Endothelial cell of umbilical vein (primary cell): ENCODE results near the gene HDAC4. TPM values are rescaled to one million over a fixed set of nuclear protein-coding genes. Genes with fewer than 3 reads are reported as not detected.

Experiments used
- BruUV-seq: library from RNA; stranded (reverse); fragments of 400-500 nt; replicated peaks from 2 replicates; lab custom pipeline; 2021; lab: Mats Ljungman, UMichigan
- CTCF ChIA-PET: fragments of 300-600, 350-600 bp; sonication (Branson Sonifier 250); formaldehyde crosslinking; loops from one replicate; lab custom pipeline; 2021; ENCODE audit warnings: antibody characterized with exemption, inconsistent platforms; lab: Charles Lee
- POLR2A ChIA-PET: fragments of 300-600, 350-600 bp; sonication (Branson Sonifier 250); formaldehyde crosslinking; loops from one replicate; lab custom pipeline; 2021; ENCODE audit warnings: antibody characterized with exemption, inconsistent platforms; lab: Charles Lee
- DNase-seq: peaks from one replicate; pipeline ENCODE4 v3.0.0-alpha.2; 2011; ENCODE audit warnings: low read depth, low spot score
- FAIRE-seq: peaks from 2 replicates; lab custom pipeline; 2011; peaks lifted over from hg19 to GRCh38; lab: Jason Lieb, UNC
- H2AFZ ChIP-seq: 2 replicates; pipeline ENCODE4 v1.6.0; 2012; ENCODE audit warnings: low read depth, low read length, control low read depth, inconsistent platforms
- H3K27ac ChIP-seq: 2 replicates; pipeline ENCODE4 v1.5.1; 2011; ENCODE audit warnings: low read depth, mild to moderate bottlenecking, control low read depth, low read length, moderate library complexity; ENCODE audit not compliant: insufficient read depth
- H3K27me3 ChIP-seq, 2 experiments: 2 replicates each; pipeline versions ENCODE4 v1.6.0 to v1.6.1; 2011; ENCODE audit warnings: low read length in 2 of 2, mixed read lengths in 1 of 2; ENCODE audit not compliant: control insufficient read depth in 2 of 2, insufficient read depth in 2 of 2
- H3K36me3 ChIP-seq, 2 experiments: 2 replicates in 1 of 2; 3 replicates in 1 of 2; pipeline ENCODE4 v1.5.1; 2011; ENCODE audit warnings: low read length in 2 of 2, mild to moderate bottlenecking in 1 of 2, moderate library complexity in 1 of 2; ENCODE audit not compliant: control insufficient read depth in 2 of 2, insufficient read depth in 2 of 2; ENCODE audit errors: extremely low read depth in 1 of 2
- H3K4me1 ChIP-seq: 3 replicates; pipeline ENCODE4 v1.5.1; 2011; ENCODE audit warnings: mild to moderate bottlenecking, low read length; ENCODE audit not compliant: control insufficient read depth, insufficient read depth; ENCODE audit errors: extremely low read depth
- H3K4me2 ChIP-seq: 2 replicates; pipeline ENCODE4 v1.6.1; 2011; ENCODE audit warnings: low read length, control low read depth, mixed read lengths; ENCODE audit not compliant: insufficient read depth
- H3K4me3 ChIP-seq, 3 experiments: fragments of 200-600 bp in 1 of 3; sonication (generic), shearing (Covaris generic) in 1 of 3; replicated peaks in 1 of 3; 2 replicates each; pipeline ENCODE4 v1.5.1; 2011 to 2016; ENCODE audit warnings: control low read depth in 3 of 3, low read length in 3 of 3, mild to moderate bottlenecking in 2 of 3, inconsistent platforms in 1 of 3, low read depth in 1 of 3, moderate library complexity in 1 of 3; ENCODE audit not compliant: insufficient read depth in 1 of 3
- H3K79me2 ChIP-seq: 2 replicates; pipeline ENCODE4 v1.6.0; 2012; ENCODE audit warnings: low read length, inconsistent platforms; ENCODE audit not compliant: control insufficient read depth, insufficient read depth
- H3K9ac ChIP-seq: replicated peaks from 2 replicates; pipeline ENCODE3; 2011; ENCODE audit warnings: low read length, control low read depth; ENCODE audit not compliant: insufficient read depth; ENCODE audit errors: extremely low read depth
- H3K9me1 ChIP-seq: replicated peaks from 3 replicates; pipeline ENCODE4 v1.6.0; 2011; ENCODE audit warnings: mild to moderate bottlenecking, low read length; ENCODE audit not compliant: control insufficient read depth, insufficient read depth; ENCODE audit errors: extremely low read depth
- H3K9me3 ChIP-seq: replicated peaks from 2 replicates; pipeline ENCODE4 v1.5.1; 2012; ENCODE audit warnings: low read length, inconsistent platforms; ENCODE audit not compliant: control insufficient read depth, insufficient read depth
- H4K20me1 ChIP-seq: replicated peaks from 2 replicates; pipeline ENCODE3; 2011; ENCODE audit warnings: mild to moderate bottlenecking, low read length; ENCODE audit not compliant: control insufficient read depth, insufficient read depth; ENCODE audit errors: extremely low read depth
- CTCF ChIP-seq, 2 donors: IDR thresholded peaks; 1 replicate in 1 of 2; 2 replicates in 1 of 2; pipeline ENCODE4 v1.5.1; 2011; ENCODE audit warnings: low read length in 2 of 2, mild to moderate bottlenecking in 2 of 2, moderate library complexity in 2 of 2, control low read depth in 1 of 2, inconsistent platforms in 1 of 2, low read depth in 1 of 2; ENCODE audit not compliant: insufficient read depth in 1 of 2; ENCODE audit errors: extremely low read depth in 1 of 2
- EZH2 ChIP-seq: IDR thresholded peaks from 2 replicates; pipeline ENCODE4 v1.6.1; 2012; ENCODE audit warnings: borderline replicate concordance, low read depth, mild to moderate bottlenecking, moderate library complexity, low read length, inconsistent platforms; ENCODE audit not compliant: severe bottlenecking
- FOS ChIP-seq: IDR thresholded peaks from 2 replicates; pipeline ENCODE4 v1.6.1; 2011; ENCODE audit warnings: mild to moderate bottlenecking, low read length, moderate library complexity, borderline replicate concordance; ENCODE audit not compliant: insufficient read depth
- GATA2 ChIP-seq: IDR thresholded peaks from 2 replicates; pipeline ENCODE4 v1.7.0; 2011; ENCODE audit warnings: low read depth, mild to moderate bottlenecking, moderate library complexity, mixed read lengths, low read length; ENCODE audit not compliant: insufficient read length, insufficient read depth
- JUN ChIP-seq: IDR thresholded peaks from 2 replicates; pipeline ENCODE4 v1.6.1; 2011; ENCODE audit warnings: borderline replicate concordance, low read depth; ENCODE audit not compliant: insufficient read length, insufficient read depth
- MAX ChIP-seq: IDR thresholded peaks from 2 replicates; pipeline ENCODE4 v1.6.1; 2011; ENCODE audit not compliant: insufficient read depth, insufficient read length
- MYC ChIP-seq: IDR thresholded peaks from one replicate; pipeline ENCODE4 v1.6.1; 2011; ENCODE audit warnings: mild to moderate bottlenecking, low read depth, low read length
- POLR2A ChIP-seq: IDR thresholded peaks from 2 replicates; pipeline ENCODE4 v1.6.1; 2012; ENCODE audit warnings: low read depth, mild to moderate bottlenecking, control low read depth, low read length
- POLR2AphosphoS5 ChIP-seq: IDR thresholded peaks from 2 replicates; pipeline ENCODE4 v1.6.1; 2012; ENCODE audit warnings: low read depth, mild to moderate bottlenecking, control low read depth, low read length, moderate library complexity; ENCODE audit not compliant: insufficient read depth
- dilution Hi-C: fragments of 300-500 bp; cut with MboI; formaldehyde crosslinking; loops from one replicate; pipeline ENCODE4 v1.15.0; 2019; ENCODE audit warnings: low sequenced_read_pairs; ENCODE audit not compliant: extremely low pct_ligation_motif_present
- intact Hi-C: fragments of 100-400 bp; cut with micrococcal nuclease; formaldehyde crosslinking; loops from one replicate; pipeline ENCODE4 v1.10.0; 2022
- polyA plus RNA-seq, 4 experiments: library from polyadenylated mRNA; depleted of rRNA in 3 of 4; stranded (reverse) in 3 of 4; unstranded in 1 of 4; fragments of >200 nt; gene quantifications; 2 replicates each; pipeline versions ENCODE4 v1.2.1 to v1.2.3, GENCODE V29; 2011 to 2012; ENCODE audit warnings: missing spikeins in 1 of 4
- total RNA-seq: library from RNA; stranded (reverse); gene quantifications from 2 replicates; pipeline ENCODE4 v1.2.3, GENCODE V29; 2021

HDAC4 gene
- total and polyA plus RNA-seq, 2 donors (not counting 3 experiments of a cell fraction or from before 2014, with no cell fraction given), result 13.4 to 33.0 TPM

- POLR2A ChIA-PET, result no interaction called here
- FAIRE-seq, result no peak
- dilution Hi-C loops, result no loop called here
Observed at GRCh38 chr2:239188536-239188935, 212.3 kb downstream of the HDAC4 start.

More at GRCh38 chr2:239188536-239188935, 212.3 kb downstream of the HDAC4 start:
- Histone ChIP-seq H3K27me3 (no peaks in the 10 kb centered on the region), H3K4me1 (no peaks in the 10 kb centered on the region), H3K79me2 (no peaks in the 10 kb centered on the region), H3K36me3 (peaks cover 0 to 6% of the 10 kb centered on the region in 2 experiments), H3K9me3 (no peaks in the 10 kb centered on the region), H3K9me1 (no peaks in the 10 kb centered on the region), H2AFZ (no peak overlapping the region), H3K9ac (no peak overlapping the region), H4K20me1 (no peaks in the 10 kb centered on the region), H3K4me3 (no peak overlapping the region), H3K4me2 (no peak overlapping the region), H3K27ac (no peak overlapping the region)
- no peak for DNase-seq
- intact Hi-C loops, result no loop called here
- TF ChIP-seq POLR2AphosphoS5, result no peak
- no peak for TF ChIP-seq JUN
- TF ChIP-seq POLR2A, result no peak
- no peak for TF ChIP-seq GATA2
- no peak for TF ChIP-seq CTCF (IDR thresholded peaks at IDR 0.05; ENCODE audit: extremely low read depth in 1 of 2, insufficient read depth in 1 of 2, low read depth in 1 of 2, low read length in 2 of 2)
- no peak for TF ChIP-seq MYC
- TF ChIP-seq MAX, result no peak
- TF ChIP-seq FOS, result no peak
- no peak for TF ChIP-seq EZH2
- CTCF ChIA-PET, result no interaction called here
- no TSS peak for BruUV-seq
